Right cardiac atrium (tissue), 5 donors: ENCODE results near the gene ENOX2. TPM values are rescaled to one million over a fixed set of nuclear protein-coding genes. Genes with fewer than 3 reads are reported as not detected.

ENCODE experiments used
- ATAC-seq, 2 donors: fragments of 200-7000 bp; cut with Tn5 transposase; one replicate each; pipeline versions ENCODE4 v1.8.0 to v1.9.1; 2020; ENCODE audit warnings: moderate library complexity in 2 of 2, mild to moderate bottlenecking in 1 of 2
- DNase-seq, 3 donors: peaks; one replicate each; pipeline ENCODE4 v3.0.0-alpha.2; 2020
- H3K27ac ChIP-seq: one replicate; pipeline ENCODE4 v1.5.1; 2013; ENCODE audit warnings: mild to moderate bottlenecking, low read length, control low read depth, moderate library complexity
- H3K27me3 ChIP-seq: one replicate; pipeline ENCODE4 v1.6.1; 2013; ENCODE audit not compliant: control insufficient read depth, insufficient read depth
- H3K4me1 ChIP-seq: one replicate; pipeline ENCODE4 v1.6.1; 2013; ENCODE audit warnings: low read length; ENCODE audit not compliant: control insufficient read depth, insufficient read depth
- H3K4me3 ChIP-seq: one replicate; pipeline ENCODE4 v1.5.1; 2013; ENCODE audit warnings: low read length, control low read depth
- H3K9me3 ChIP-seq: one replicate; pipeline ENCODE4 v1.6.1; 2013; ENCODE audit warnings: low read length; ENCODE audit not compliant: control insufficient read depth
- WGBS: extraction: QIAGEN DNeasy Blood & Tissue Kit; methylation state at CpG from one replicate; pipeline ENCODE4 v1.1.7; 2013; 5-methylcytosine and 5-hydroxymethylcytosine counted together
- intact Hi-C, 4 donors: fragments of 100-400 bp; cut with DNase I; formaldehyde crosslinking; loops; one replicate each; pipeline versions ENCODE4 v1.11.0 to v1.14.0; 2022 to 2023
- polyA plus RNA-seq: library from polyadenylated mRNA; stranded (reverse); fragments of 200-250 nt; gene quantifications from one replicate; pipeline ENCODE4 v1.2.3, GENCODE V29; 2013
- total RNA-seq, 4 donors: library from RNA; stranded (reverse); fragmentation: NEBNext Ultra II Directional; extraction: Animal tissue kit (Norgen Biotek cat#: 25700); gene quantifications; one replicate each; pipeline ENCODE4 v1.2.1, GENCODE V29; 2021
- donor health status: healthy with polysubstance abuse.
- donor health status: DM: no; HTN: yes; CAD: no.
- donor health status: DM: no; HTN: no; CAD: no.
- donor health status: DM: no; HTN: yes; CAD: no; lungs with severe emphysema.
- donor health status: DM: yes; HTN: yes; CAD: no.

The ENOX2 gene
- total and polyA plus RNA-seq, 5 donors, result 6.2 to 20.1 (median 17.7) TPM

DNA sequence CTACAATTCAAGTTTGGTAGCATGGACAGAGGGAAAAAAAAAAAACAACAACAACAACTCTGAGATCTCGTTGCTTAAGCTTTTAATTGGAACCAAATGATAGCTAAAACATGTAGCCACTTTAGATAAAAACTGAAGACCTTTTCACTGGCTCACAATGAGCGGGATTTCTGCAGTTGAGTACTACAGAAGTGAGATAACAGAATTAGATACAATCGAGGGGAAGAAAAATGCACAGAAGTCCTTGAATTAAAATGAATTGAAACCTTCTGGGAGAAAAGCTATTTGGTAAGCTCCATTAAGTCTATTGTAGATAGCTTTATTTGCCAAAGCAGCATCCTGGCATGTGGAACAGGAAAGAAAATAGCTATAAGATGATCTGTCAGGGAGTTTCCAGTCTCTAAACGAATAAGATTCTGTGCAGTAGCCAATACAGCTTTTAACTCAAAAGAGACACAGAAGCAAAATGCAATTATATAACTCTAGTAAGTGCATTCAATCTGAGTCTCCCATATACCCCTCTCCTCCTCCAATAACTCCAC, 248.5 kb downstream of the ENOX2 start:
- Histone ChIP-seq H3K4me1 (no peaks in the 10 kb centered on the region), H3K27me3 (no peaks in the 10 kb centered on the region), H3K9me3 (no peaks in the 10 kb centered on the region), H3K4me3 (no peak overlapping the region), H3K27ac (no peak overlapping the region)
- WGBS, result 21% methylated on average over 4 of the region's 4 CpGs
- no peak for DNase-seq
- intact Hi-C loops, result no loop called here
- ATAC-seq, result no peak

DNA sequence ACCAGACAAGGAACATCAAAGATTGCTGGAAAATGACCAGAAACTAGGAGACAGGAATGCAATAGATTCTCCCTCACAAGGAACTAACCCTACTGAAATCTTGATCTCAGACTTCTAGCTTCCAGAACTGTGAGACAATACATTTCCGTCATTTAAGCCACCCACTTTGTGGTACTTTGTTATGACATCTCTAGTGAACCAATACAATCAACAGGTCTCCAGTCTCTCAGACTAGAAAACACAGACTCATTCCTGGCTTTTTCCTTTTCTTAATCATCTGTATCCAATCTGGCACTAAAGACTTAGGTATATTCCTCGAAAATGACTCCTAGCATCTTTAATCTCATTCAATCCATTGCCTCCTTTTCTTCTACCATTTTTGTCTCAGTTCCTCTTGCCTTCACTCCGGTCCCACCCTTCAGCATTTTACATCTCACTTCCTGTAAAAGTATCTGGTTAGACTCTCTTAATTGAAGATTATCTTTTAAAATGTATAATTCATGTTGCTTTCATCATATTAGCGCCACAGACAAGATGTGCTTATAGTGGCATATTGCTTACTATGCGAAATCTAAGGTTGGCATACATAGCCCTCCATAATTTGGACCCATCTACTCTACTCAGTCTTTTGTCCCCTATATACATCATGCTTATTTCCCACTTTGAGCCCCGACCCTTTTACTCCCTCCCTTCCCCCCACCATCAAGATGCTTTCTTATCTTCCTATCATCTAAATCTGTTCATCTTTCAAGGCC, 250.0 kb downstream of the ENOX2 start:
- Histone ChIP-seq H3K9me3 (no peaks in the 10 kb centered on the region), H3K27me3 (no peaks in the 10 kb centered on the region), H3K4me3 (no peak overlapping the region), H3K27ac (no peak overlapping the region), H3K4me1 (no peaks in the 10 kb centered on the region)
- no peak for ATAC-seq
- 97% methylated on average over 6 of the region's 6 CpGs for WGBS
- intact Hi-C loops, result no loop called here
- DNase-seq, result no peak

DNA sequence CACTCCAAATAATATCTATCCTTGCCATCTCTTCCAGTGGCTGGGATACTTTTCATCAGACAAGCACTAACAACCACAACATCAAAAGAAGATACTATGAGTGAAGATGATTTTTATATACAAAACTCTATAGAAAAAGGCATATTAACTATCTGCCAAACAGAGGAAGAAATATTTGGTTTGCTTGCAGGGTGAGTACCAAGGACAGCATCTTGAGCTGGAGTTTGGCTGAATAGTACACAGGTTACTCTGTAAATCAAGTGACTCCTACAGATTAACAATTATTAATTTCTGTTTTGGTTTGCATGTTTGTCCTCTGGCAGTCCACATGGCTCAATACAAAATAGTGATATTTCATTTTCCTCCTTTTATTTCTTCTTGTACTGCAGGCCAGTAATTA, 253.3 kb downstream of the ENOX2 start:
- Histone ChIP-seq H3K4me3 (no peak overlapping the region), H3K27ac (no peak overlapping the region), H3K27me3 (no peaks in the 10 kb centered on the region), H3K4me1 (no peaks in the 10 kb centered on the region), H3K9me3 (no peaks in the 10 kb centered on the region)
- ATAC-seq (no peak), DNase-seq (no peak)
- intact Hi-C loops, result no loop called here

DNA sequence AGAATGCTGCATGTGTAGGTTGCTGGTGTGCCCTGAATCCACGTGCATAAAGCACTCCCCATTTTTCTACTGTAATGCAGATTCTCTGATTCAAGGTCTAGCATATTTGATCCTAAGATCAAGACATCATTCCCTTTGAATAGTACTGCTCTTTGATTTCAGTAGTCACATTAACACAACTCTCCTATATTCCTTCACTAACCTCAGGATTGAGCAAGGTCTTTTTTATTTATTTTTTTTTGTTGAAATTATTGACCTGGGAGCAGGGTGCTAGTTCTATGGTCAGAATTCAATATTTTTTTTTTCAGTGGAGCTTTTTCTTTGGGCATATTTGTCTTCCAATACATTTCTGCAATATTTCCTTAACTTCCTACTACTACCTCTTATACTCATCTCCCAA, 255.5 kb downstream of the ENOX2 start:
- intact Hi-C loops, result no loop called here
- 97% methylated on average over 1 of the region's 1 CpG for WGBS
- Histone ChIP-seq H3K27me3 (no peaks in the 10 kb centered on the region), H3K4me3 (no peak overlapping the region), H3K9me3 (no peaks in the 10 kb centered on the region), H3K27ac (no peak overlapping the region), H3K4me1 (no peaks in the 10 kb centered on the region)
- DNase-seq (no peak), ATAC-seq (no peak)

DNA sequence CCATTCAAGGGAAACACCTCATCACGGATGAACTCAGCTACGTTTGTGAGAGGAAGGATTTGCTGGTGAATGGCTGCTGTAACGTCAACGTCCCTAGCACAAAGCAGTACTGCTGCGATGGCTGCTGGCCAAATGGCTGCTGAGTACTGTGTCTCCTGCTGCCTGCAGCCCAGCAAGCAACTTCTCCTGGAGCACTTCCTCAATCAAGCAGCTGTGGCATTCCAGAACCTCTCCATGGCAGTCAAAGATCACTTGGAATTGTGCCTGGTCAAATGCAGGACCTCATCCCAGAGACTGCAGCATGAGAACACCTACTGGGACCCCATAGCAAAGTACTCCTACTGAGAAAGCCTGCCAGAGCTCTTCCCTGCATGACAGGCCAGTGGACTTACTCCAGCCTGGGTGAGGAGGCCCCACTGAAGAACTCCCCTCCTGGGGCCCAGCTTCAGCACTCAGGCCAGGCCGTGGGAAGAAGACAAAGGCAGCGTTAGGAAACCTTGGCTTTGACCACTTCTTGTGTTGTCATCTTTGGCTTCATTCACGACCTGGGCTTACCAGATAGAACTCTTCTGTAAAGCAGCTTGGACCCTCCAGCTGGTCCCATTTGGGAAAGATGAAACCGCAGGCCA, 256.9 kb downstream of the ENOX2 start:
- peak; percentile 18 to 69 (median 61) for DNase-seq
- ATAC-seq, result peak; percentile 48 to 52
- intact Hi-C loops, result no loop called here
- 65% methylated on average over 9 of the region's 9 CpGs for WGBS
- Histone ChIP-seq H3K4me3 (no peak overlapping the region), H3K27ac (no peak overlapping the region), H3K4me1 (no peaks in the 10 kb centered on the region), H3K27me3 (no peaks in the 10 kb centered on the region), H3K9me3 (no peaks in the 10 kb centered on the region)

DNA sequence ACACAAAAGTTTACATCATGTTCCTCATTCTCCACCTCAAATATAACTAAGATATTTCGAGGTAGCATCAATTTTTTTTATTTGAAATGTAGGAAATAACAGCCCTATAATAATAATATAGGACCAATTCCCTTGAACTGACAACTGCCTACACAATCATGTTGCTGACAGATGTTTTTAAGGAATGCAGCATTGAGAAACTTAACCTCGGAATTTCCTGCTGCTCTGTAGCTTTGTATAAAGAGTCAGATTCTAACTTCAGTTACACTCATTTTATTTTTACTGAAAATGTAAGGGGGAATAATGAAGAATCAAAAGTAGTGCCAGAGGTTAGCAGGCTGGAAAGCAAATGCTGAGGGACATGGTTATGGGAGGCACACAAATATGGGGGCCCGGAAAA, 265.4 kb downstream of the ENOX2 start:
- no peaks in the 10 kb centered on the region for H3K4me1 ChIP-seq
- no peaks in the 10 kb centered on the region for H3K27me3 ChIP-seq
- H3K9me3 ChIP-seq, result no peaks in the 10 kb centered on the region
- DNase-seq (no peak), ATAC-seq (no peak)
- 75% methylated on average over 3 of the region's 3 CpGs for WGBS
- intact Hi-C loops, result no loop called here
- no peak overlapping the region for H3K4me3 ChIP-seq
- H3K27ac ChIP-seq, result no peak overlapping the region

DNA sequence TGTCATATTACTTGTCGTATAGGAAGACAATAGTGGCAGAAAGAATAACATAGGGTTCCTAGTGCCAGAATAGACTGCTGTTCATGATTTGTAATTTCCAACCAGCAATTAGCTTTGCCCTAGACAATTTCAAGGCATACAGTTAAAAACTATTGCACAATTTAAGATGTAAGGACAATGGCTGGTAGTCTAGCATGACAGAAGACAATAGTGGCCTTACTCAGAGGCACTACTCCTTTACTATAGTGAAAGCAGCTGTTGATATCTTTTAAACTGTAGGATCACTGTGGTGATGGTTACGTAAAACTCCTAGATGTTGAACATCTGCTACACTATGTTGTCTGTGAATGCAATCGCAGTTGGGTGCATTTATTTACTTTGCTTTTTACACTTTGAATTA, 266.7 kb downstream of the ENOX2 start:
- WGBS, result 95% methylated on average over 3 of the region's 3 CpGs
- intact Hi-C loops, result no loop called here
- Histone ChIP-seq H3K9me3 (no peaks in the 10 kb centered on the region), H3K4me1 (peaks cover 1% of the 10 kb centered on the region), H3K27me3 (no peaks in the 10 kb centered on the region), H3K4me3 (no peak overlapping the region), H3K27ac (no peak overlapping the region)
- DNase-seq (no peak), ATAC-seq (no peak)

DNA sequence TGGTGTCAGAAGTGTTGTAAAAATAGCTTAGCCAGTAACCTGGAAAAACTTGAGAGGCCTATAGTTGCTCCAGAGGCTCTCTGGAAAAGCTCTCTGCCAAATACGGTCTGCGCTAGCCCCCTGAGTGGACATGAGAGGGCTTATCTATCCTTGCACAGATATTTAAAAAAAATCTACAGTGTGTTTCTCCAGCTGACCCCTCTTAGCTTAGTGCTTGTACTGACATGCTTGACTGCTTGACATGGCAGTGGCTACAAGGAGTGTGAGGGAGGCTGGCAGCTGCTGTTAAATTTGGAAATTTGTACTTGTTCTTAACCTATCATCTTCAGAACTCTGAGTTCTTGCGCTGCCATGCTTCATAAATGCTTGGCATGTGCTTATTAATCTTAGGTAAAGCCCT, 272.0 kb downstream of the ENOX2 start:
- H3K4me3 ChIP-seq, result no peak overlapping the region
- H3K9me3 ChIP-seq, result no peaks in the 10 kb centered on the region
- no peak for DNase-seq
- peaks cover 2% of the 10 kb centered on the region for H3K4me1 ChIP-seq
- H3K27ac ChIP-seq, result no peak overlapping the region
- no peak for ATAC-seq
- no peaks in the 10 kb centered on the region for H3K27me3 ChIP-seq
- 78% methylated on average over 3 of the region's 3 CpGs for WGBS
- intact Hi-C loops, result no loop called here

DNA sequence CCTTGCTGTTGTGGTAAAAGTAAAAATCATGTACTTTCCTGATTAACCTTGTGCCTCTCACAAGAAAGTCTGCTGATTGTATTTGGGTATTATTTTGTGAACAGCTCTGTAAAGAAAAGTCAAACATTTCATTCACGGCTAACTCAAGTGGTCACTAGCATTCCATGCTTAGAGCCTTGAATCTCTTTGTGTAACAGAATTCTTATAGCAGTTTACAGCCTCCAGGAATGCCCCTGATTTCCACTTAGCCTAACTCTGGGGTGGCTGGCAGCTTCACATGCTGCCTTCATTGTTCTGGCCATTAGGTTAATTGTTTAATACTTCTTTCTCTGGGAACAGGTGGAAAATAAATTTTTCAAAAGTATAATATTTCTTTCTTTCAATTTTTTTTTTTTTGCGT, 274.5 kb downstream of the ENOX2 start:
- no peak for DNase-seq
- H3K27ac ChIP-seq, result no peak overlapping the region
- no peaks in the 10 kb centered on the region for H3K9me3 ChIP-seq
- intact Hi-C loops, result no loop called here
- H3K4me1 ChIP-seq, result peaks cover 2% of the 10 kb centered on the region
- no peak overlapping the region for H3K4me3 ChIP-seq
- 67% methylated on average over 2 of the region's 2 CpGs for WGBS
- ATAC-seq, result no peak
- H3K27me3 ChIP-seq, result no peaks in the 10 kb centered on the region

DNA sequence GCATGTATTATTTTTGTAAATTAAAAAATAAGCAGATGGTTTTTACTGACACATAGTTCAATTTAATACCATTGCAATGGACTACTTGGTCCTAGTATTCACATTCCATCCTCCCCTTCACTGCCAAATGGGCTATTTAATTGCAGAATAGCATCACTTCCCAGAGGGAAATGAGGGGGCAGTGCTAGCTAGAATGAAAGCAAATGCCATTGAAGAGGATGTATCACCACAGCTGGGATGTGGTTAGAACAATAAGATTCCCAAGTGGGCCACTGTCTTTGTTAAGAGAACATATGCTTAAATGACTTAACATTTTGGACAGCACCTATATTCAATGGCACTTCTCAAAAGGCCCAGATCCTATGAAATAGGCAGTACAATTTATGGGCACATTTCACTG, 276.5 kb downstream of the ENOX2 start:
- Histone ChIP-seq H3K9me3 (no peaks in the 10 kb centered on the region), H3K27ac (no peak overlapping the region), H3K27me3 (no peaks in the 10 kb centered on the region), H3K4me3 (no peak overlapping the region), H3K4me1 (peaks cover 2% of the 10 kb centered on the region)
- DNase-seq (no peak), ATAC-seq (no peak)
- intact Hi-C loops, result no loop called here

DNA sequence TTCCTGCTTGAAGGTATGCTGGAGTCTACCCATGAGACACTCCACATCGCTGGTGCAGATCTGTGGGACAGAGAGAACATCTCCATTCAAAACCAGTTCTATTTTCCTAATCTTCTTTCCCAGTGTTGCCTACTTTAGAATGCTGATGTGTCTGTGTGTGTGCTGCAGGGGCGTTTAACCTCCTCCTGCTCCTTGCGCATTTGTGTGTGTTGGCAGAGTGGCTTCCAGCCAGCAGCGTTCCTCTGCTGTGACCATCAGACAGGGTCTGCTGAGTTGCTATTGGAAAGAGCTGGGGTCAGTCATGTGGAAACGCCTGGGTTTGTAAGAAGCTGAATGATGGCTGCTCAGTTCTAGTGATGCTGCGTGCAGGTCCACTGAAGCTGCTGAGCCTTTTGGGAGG, 277.6 kb downstream of the ENOX2 start:
- Histone ChIP-seq H3K4me1 (no peaks in the 10 kb centered on the region), H3K9me3 (no peaks in the 10 kb centered on the region), H3K27me3 (no peaks in the 10 kb centered on the region), H3K27ac (no peak overlapping the region), H3K4me3 (no peak overlapping the region)
- intact Hi-C loops, result no loop called here
- no peak for ATAC-seq
- no peak for DNase-seq
- 90% methylated on average over 6 of the region's 6 CpGs for WGBS
